ENCODE data around the gene ARHGAP12.

ARHGAP12 gene

GRCh38 chr10:31808258-31809218 is 120.1 kb downstream of the ARHGAP12 start:
- TF ChIP-seq CTCF (IDR thresholded peaks at IDR 0.05; ENCODE audit: insufficient read depth, missing control alignments), result peak; percentile 53
- FAIRE-seq (no peak), DNase-seq (ENCODE audit: insufficient read length, low spot score) (no peak)

- no peak for DNase-seq (ENCODE audit: insufficient read length, low spot score)
- no peak for FAIRE-seq
- TF ChIP-seq CTCF (IDR thresholded peaks at IDR 0.05; ENCODE audit: insufficient read depth, missing control alignments), result no peak
Measured at GRCh38 chr10:31804352-31804810, 124.2 kb downstream of the ARHGAP12 start.

GRCh38 chr10:31803606-31804351 is 124.9 kb downstream of the ARHGAP12 start:
- TF ChIP-seq CTCF (IDR thresholded peaks at IDR 0.05; ENCODE audit: insufficient read depth, missing control alignments), result no peak

GRCh38 chr10:31799181-31799580 is 129.4 kb downstream of the ARHGAP12 start:
- no peak for TF ChIP-seq CTCF (IDR thresholded peaks at IDR 0.05; ENCODE audit: insufficient read depth, missing control alignments)
- FAIRE-seq, result no peak
- DNase-seq (ENCODE audit: insufficient read length, low spot score), result no peak

More at GRCh38 chr10:31803606-31804351, 124.9 kb downstream of the ARHGAP12 start:
- no peak for DNase-seq (ENCODE audit: insufficient read length, low spot score)
- no peak for FAIRE-seq

- no peak for DNase-seq (ENCODE audit: insufficient read length, low spot score)
- no peak for TF ChIP-seq CTCF (IDR thresholded peaks at IDR 0.05; ENCODE audit: insufficient read depth, missing control alignments)
- FAIRE-seq, result no peak
Measured at GRCh38 chr10:31792745-31793144, 135.9 kb downstream of the ARHGAP12 start.

GRCh38 chr10:31789555-31789954 is 139.1 kb downstream of the ARHGAP12 start:
- no peak for FAIRE-seq
- DNase-seq (ENCODE audit: insufficient read length, low spot score), result no peak
- no peak for TF ChIP-seq CTCF (IDR thresholded peaks at IDR 0.05; ENCODE audit: insufficient read depth, missing control alignments)

Data from D721Med (cell line).